ENCODE data around the gene LTA.

The LTA gene

DNA sequence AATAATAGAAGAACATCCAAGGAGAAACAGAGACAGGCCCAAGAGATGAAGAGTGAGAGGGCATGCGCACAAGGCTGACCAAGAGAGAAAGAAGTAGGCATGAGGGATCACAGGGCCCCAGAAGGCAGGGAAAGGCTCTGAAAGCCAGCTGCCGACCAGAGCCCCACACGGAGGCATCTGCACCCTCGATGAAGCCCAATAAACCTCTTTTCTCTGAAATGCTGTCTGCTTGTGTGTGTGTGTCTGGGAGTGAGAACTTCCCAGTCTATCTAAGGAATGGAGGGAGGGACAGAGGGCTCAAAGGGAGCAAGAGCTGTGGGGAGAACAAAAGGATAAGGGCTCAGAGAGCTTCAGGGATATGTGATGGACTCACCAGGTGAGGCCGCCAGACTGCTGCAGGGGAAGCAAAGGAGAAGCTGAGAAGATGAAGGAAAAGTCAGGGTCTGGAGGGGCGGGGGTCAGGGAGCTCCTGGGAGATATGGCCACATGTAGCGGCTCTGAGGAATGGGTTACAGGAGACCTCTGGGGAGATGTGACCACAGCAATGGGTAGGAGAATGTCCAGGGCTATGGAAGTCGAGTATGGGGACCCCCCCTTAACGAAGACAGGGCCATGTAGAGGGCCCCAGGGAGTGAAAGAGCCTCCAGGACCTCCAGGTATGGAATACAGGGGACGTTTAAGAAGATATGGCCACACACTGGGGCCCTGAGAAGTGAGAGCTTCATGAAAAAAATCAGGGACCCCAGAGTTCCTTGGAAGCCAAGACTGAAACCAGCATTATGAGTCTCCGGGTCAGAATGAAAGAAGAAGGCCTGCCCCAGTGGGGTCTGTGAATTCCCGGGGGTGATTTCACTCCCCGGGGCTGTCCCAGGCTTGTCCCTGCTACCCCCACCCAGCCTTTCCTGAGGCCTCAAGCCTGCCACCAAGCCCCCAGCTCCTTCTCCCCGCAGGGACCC is 2.3 kb downstream of the LTA start:
- no peak for DNase-seq

GRCh38 chr6:31575335-31575901 is 3.3 kb downstream of the LTA start, which contains the start of gene TNF:
Gene TNF, plus strand, starts transcription at chr6:31575565. Its CDS starts 177 bp downstream, at chr6:31575742.
- DNase-seq: peak; percentile 80

GRCh38 chr6:31575952-31576685 is 4.0 kb downstream of the LTA start:
- no peak for DNase-seq

DNA sequence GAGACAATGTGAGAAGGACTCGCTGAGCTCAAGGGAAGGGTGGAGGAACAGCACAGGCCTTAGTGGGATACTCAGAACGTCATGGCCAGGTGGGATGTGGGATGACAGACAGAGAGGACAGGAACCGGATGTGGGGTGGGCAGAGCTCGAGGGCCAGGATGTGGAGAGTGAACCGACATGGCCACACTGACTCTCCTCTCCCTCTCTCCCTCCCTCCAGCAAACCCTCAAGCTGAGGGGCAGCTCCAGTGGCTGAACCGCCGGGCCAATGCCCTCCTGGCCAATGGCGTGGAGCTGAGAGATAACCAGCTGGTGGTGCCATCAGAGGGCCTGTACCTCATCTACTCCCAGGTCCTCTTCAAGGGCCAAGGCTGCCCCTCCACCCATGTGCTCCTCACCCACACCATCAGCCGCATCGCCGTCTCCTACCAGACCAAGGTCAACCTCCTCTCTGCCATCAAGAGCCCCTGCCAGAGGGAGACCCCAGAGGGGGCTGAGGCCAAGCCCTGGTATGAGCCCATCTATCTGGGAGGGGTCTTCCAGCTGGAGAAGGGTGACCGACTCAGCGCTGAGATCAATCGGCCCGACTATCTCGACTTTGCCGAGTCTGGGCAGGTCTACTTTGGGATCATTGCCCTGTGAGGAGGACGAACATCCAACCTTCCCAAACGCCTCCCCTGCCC is 4.9 kb downstream of the LTA start:
- no peak for DNase-seq

DNA sequence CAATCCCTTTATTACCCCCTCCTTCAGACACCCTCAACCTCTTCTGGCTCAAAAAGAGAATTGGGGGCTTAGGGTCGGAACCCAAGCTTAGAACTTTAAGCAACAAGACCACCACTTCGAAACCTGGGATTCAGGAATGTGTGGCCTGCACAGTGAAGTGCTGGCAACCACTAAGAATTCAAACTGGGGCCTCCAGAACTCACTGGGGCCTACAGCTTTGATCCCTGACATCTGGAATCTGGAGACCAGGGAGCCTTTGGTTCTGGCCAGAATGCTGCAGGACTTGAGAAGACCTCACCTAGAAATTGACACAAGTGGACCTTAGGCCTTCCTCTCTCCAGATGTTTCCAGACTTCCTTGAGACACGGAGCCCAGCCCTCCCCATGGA is 5.5 kb downstream of the LTA start:
- no peak for DNase-seq

DNA sequence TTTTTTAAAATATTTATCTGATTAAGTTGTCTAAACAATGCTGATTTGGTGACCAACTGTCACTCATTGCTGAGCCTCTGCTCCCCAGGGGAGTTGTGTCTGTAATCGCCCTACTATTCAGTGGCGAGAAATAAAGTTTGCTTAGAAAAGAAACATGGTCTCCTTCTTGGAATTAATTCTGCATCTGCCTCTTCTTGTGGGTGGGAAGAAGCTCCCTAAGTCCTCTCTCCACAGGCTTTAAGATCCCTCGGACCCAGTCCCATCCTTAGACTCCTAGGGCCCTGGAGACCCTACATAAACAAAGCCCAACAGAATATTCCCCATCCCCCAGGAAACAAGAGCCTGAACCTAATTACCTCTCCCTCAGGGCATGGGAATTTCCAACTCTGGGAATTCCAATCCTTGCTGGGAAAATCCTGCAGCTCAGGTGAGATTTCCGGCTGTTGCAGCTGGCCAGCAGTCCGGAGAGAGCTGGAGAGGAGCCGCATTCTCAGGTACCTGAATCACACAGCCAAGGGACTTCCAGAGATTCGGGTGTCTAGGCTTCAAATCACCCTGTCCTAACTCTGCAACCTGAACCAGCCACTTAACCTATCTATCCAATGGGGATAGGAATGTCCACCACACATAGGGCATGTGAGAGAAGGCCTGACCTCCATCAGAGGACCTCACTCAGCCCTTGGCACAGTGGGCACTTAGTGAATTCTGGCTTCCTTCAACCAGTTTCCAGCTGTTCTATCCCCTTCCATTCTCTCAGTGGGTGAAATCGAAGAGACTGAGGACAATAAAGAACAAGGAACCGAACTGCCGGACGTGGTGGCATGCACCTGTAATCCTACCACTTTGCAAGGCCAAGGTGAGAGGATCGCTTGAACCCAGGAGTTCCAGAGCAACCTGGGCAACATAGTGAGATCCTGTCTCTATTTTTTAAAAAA is 6.4 kb downstream of the LTA start:
- no peak for DNase-seq

DNA sequence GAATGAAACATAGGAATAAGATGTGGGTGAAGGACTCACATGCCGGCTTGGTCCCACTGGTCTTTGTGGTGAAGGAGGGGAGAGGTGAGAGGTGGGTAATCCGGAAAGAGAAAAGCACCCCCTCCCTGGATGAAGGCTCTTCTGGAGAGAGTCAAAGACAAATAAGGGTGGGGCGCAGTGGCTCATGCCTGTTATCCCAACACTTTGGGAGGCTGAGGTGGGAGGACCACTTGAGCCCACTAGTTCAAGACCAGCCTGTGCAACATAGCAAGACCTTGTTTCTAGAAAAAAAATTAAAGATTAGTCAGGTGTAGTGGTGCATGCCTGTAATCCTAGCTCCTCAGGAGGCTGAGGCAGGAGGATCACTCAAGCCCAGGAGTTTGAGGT is 7.0 kb downstream of the LTA start:
- no peak for DNase-seq

DNA sequence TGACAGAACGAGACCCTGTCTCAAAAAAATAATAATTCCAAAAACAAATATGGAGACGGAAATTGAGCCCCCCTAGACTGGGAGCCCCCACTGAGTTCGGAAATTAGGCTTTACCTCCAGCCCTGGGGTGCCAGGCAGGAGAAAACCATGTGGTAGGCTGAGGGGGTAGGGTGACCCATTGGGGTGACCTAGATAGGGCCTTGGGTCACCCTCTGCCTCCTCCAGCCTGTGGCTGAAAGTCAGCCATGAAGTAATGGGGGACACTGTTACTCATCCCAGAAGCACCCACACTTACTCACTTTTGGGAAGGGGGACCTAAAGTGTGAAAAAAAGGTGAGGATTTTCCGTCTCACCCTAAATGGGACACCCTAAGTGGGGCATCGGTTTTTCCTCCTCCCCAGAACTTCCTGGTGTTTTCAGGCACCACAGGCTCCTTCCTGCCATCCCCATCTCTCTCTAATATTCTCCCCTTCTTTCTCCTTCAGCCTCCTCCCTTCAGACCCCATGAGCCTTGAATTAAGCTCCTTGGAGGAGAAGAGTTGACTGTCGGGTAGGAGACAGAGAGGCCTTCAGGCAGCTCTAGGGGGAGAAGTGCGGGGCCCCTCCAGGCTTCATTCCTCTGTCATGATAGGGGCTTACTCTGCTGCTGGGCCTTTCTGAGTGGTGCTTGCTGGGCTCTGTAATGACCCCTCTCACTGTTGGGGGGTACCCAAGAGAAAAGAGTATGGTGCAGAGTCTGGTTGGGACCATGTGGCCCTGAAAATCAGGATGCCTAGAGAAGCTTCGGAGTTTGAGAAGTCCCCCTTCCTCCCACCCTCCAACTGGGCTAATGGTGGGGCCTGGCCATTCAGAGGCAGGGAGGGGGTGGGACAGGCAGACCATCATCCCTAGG is 7.7 kb downstream of the LTA start:
- no peak for DNase-seq

GRCh38 chr6:31580438-31580740 is 8.3 kb downstream of the LTA start:
- DNase-seq: no peak

DNA sequence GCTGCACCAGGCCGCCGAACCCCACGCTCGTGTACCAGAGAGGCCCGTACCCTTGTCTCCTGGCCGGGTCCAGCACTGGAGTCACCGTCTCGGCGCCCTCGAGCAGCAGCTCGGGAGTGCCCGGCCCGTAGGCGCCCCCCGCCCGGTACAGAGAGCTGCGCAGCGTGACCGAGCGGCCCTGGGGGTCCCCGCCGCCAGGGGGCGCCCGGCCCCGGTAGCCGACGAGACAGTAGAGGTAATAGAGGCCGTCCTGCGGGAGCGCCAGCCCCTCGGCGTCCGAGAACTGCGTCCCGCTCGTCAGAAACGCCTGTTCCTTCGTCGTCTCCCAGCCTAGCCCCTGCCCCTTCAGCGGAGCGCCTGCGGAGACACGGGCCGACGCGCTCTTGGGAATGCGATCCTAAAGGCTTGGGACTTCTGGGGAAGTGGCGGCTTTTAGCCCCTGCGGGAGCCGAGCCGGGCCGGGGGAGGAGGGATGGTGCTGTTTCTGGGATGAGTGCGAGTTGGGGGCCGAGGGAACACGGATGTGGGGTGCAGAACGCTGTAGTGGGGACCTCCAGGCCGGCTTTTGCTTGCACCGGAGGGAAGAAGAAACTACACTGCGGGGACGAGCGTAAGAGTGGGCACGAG is 8.8 kb downstream of the LTA start:
- DNase-seq: peak; percentile 90

- no peak for DNase-seq
These were observed 9.5 kb downstream of the LTA start for GRCh38 chr6:31581434-31582229.

GRCh38 chr6:31582230-31582643 is 10.1 kb downstream of the LTA start, which contains the start of gene LTB:
Gene LTB, minus strand, starts transcription at chr6:31582424. Its CDS starts 7 bp downstream, at chr6:31582417.
- DNase-seq: no peak

GRCh38 chr6:31585491-31585890 is 13.4 kb downstream of the LTA start:
- no peak for DNase-seq

DNA sequence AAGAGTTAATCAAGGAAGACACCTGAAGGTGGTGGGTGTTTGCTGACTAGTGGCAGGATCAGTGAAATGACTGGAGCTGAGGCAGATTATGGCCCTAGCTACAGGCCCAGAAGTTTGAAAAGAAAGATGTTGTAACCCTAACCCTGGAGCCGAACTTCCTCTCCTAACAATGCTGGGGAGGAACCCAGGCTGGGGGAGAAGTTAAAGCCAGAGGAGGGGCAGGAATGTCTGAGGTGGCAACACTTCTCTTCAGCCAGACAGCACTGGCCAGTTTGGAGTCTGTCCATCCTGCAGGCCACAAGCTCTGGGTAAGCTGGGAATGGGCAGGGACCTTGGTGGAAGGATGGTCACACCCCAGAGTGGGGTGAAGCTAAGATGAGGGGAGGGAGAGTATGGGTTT is 13.9 kb downstream of the LTA start, which contains the start of gene LST1:
TSS of gene LST1 (plus strand) at position 270 of the 400 bp plus-strand sequence. CDS start 1,023 bp downstream, outside the sequence.
- DNase-seq: no peak

- DNase-seq: no peak
These were observed 14.7 kb downstream of the LTA start for GRCh38 chr6:31586599-31587281.

DNA sequence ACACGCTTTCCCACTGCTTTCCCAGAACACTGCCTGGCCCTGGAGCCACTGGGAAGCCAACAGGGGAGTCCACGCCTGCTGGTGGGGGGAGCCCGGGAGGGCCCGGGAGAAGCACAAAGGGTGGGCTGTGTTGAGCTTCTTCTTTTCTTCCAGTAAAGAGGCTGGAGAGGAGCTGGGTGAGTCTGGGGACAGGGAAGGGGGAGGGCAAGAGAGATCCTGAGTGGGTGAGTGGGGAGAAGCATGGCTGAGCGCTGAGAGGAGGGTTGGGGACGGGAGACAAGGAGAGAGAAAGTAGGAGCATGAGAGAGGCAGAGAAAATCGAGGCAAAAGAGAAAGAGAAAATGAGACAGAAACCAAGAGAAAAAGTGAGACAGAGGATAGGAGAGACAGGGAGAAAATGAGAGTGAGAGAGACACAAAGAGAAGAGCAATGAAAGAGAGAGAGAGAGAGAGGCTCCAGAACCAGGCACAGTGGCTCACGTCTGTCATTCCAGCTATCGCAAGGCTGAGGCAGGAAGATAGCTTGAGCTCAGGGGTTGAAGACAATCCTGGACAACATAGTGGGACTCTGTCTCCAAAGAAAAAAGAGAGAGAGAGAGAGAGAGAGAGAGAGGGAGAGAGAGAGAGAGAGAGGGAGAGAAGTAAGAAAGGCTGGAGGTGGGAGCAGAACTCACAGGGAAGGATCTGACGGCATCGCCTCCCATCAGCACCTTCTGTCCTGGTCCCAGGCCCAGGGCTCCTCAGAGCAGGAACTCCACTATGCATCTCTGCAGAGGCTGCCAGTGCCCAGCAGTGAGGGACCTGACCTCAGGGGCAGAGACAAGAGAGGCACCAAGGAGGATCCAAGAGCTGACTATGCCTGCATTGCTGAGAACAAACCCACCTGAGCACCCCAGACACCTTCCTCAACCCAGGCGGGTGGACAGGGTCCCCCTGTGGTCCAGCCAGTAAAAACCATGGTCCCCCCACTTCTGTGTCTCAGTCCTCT is 16.0 kb downstream of the LTA start:
- no peak for DNase-seq

DNA sequence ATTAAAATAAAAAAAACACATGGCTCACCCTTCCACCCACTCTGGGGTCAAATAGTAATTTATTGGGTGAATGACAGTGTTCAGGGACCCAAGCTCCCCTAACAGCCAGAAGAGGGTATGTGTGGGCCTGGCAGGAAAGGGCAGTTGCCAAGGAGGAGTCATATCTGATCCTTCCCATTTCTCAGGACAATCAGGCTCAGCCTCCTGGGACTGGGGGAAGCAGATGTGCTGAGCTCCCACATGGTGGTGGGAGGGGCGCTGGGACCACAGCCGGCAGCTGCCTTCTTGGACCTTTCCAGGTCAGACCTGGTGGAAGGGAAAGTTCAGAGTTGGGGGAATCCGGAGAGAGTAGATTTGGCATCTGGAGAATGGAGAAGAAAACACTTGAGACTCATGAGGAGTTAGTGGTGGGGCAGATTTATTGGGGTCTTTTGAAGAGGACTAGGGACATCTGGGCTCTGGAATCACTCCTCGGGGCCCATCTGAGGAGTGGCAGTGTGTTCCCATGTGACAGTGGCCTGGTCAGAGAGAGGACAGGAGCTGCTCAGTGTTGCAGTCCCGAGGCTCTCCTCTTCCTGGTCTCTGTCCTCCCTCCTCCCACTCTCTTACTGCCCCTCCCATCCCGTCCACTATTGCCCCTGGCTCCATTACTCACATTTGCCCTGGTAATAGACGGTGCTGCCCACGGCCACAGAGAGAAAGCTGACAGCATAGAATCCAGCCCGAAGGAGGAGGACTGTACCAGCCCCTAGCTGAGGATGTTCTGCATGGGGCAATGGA is 17.0 kb downstream of the LTA start:
- DNase-seq: no peak

All from stimulated activated CD4-positive, alpha-beta T cell treated with anti-CD3 and anti-CD28 coated beads, Interleukin-12 subunit alpha, Interleukin-12 subunit beta, amount 100 ng/mL, for 4 hours (primary cell).